H9 (cell line): ENCODE data around the gene SCN4A. TPM values are rescaled to one million over a fixed set of nuclear protein-coding genes. Genes with fewer than 3 reads are reported as not detected.

Experiments
- DNase-seq: peaks from one replicate; pipeline ENCODE4 v3.0.0-alpha.2; 2017
- H2AFZ ChIP-seq: one replicate; pipeline ENCODE4 v1.6.1; 2013; ENCODE audit warnings: mild to moderate bottlenecking, low read length, control low read depth, moderate library complexity
- H2AK5ac ChIP-seq: 2 replicates; pipeline ENCODE4 v1.6.1; 2013; ENCODE audit warnings: low read length, control low read depth, mixed read lengths; ENCODE audit not compliant: insufficient read length
- H2BK120ac ChIP-seq: one replicate; pipeline ENCODE4 v1.6.1; 2013; ENCODE audit warnings: low read depth, mild to moderate bottlenecking, low read length, control low read depth, inconsistent platforms; ENCODE audit not compliant: poor library complexity, severe bottlenecking
- H2BK12ac ChIP-seq: 2 replicates; pipeline ENCODE4 v1.6.1; 2013; ENCODE audit warnings: low read length, control low read depth, mixed read lengths, low read depth; ENCODE audit not compliant: insufficient read length
- H2BK15ac ChIP-seq: 2 replicates; pipeline ENCODE4 v1.6.1; 2013; ENCODE audit warnings: low read depth, low read length, control low read depth
- H2BK20ac ChIP-seq: one replicate; pipeline ENCODE4 v1.6.1; 2013; ENCODE audit warnings: low read depth, mild to moderate bottlenecking, low read length, control low read depth, inconsistent platforms; ENCODE audit not compliant: poor library complexity, severe bottlenecking
- H2BK5ac ChIP-seq: 2 replicates; pipeline ENCODE4 v1.6.1; 2013; ENCODE audit warnings: low read length, control low read depth, mixed read lengths; ENCODE audit not compliant: insufficient read length
- H3K14ac ChIP-seq: 2 replicates; pipeline ENCODE4 v1.6.1; 2013; ENCODE audit warnings: low read length, control low read depth; ENCODE audit not compliant: insufficient read depth
- H3K18ac ChIP-seq: 2 replicates; pipeline ENCODE4 v1.6.1; 2013; ENCODE audit warnings: low read depth, mild to moderate bottlenecking, mixed read lengths, low read length, control low read depth; ENCODE audit not compliant: insufficient read length
- H3K23ac ChIP-seq: 2 replicates; pipeline ENCODE4 v1.6.1; 2013; ENCODE audit warnings: low read length, control low read depth, mixed read lengths, low read depth; ENCODE audit not compliant: insufficient read length
- H3K23me2 ChIP-seq: 2 replicates; pipeline ENCODE4 v1.6.1; 2013; ENCODE audit warnings: low read depth, mild to moderate bottlenecking, mixed read lengths, low read length, control low read depth; ENCODE audit not compliant: insufficient read length, poor library complexity, severe bottlenecking
- H3K27ac ChIP-seq: 2 replicates; pipeline ENCODE4 v1.5.1; 2013; ENCODE audit warnings: low read length, control low read depth, mixed read lengths, low read depth; ENCODE audit not compliant: insufficient read length
- H3K27me3 ChIP-seq: 2 replicates; pipeline ENCODE4 v1.6.1; 2013; ENCODE audit warnings: low read length, control low read depth, inconsistent platforms; ENCODE audit not compliant: insufficient read depth
- H3K4ac ChIP-seq: 2 replicates; pipeline ENCODE4 v1.6.1; 2013; ENCODE audit warnings: low read depth, mild to moderate bottlenecking, control low read depth, inconsistent platforms, low read length, moderate library complexity
- H3K4me1 ChIP-seq: 2 replicates; pipeline ENCODE4 v1.6.1; 2013; ENCODE audit warnings: low read length, control low read depth, inconsistent platforms; ENCODE audit not compliant: insufficient read depth
- H3K4me2 ChIP-seq: 2 replicates; pipeline ENCODE4 v1.6.1; 2013; ENCODE audit warnings: low read length, control low read depth, mixed read lengths; ENCODE audit not compliant: insufficient read length, insufficient read depth
- H3K56ac ChIP-seq: 2 replicates; pipeline ENCODE4 v1.6.1; 2013; ENCODE audit warnings: low read depth, mild to moderate bottlenecking, mixed read lengths, low read length, control low read depth; ENCODE audit not compliant: insufficient read length
- H3K79me1 ChIP-seq: 2 replicates; pipeline ENCODE4 v1.6.1; 2013; ENCODE audit warnings: low read depth, mild to moderate bottlenecking, moderate library complexity, low read length, control low read depth, inconsistent platforms; ENCODE audit not compliant: insufficient read depth, poor library complexity, severe bottlenecking
- H3K79me2 ChIP-seq: 2 replicates; pipeline ENCODE4 v1.6.1; 2013; ENCODE audit warnings: low read length, control low read depth, inconsistent platforms; ENCODE audit not compliant: insufficient read depth
- H3K9ac ChIP-seq: 2 replicates; pipeline ENCODE4 v1.6.1; 2013; ENCODE audit warnings: low read length, control low read depth, mixed read lengths; ENCODE audit not compliant: insufficient read length; ENCODE audit errors: extremely low read depth
- H3K9me3 ChIP-seq: one replicate; pipeline ENCODE4 v1.6.1; 2013; ENCODE audit warnings: low read depth, low read length, inconsistent platforms; ENCODE audit not compliant: control insufficient read depth
- H3T11ph ChIP-seq: one replicate; pipeline ENCODE4 v1.6.1; 2013; ENCODE audit warnings: mild to moderate bottlenecking, low read length, control low read depth, inconsistent platforms
- H4K20me1 ChIP-seq: one replicate; pipeline ENCODE4 v1.6.1; 2013; ENCODE audit not compliant: control insufficient read depth, insufficient read length, insufficient read depth
- H4K5ac ChIP-seq: 2 replicates; pipeline ENCODE4 v1.6.1; 2013; ENCODE audit warnings: low read depth, mild to moderate bottlenecking, mixed read lengths, low read length, control low read depth; ENCODE audit not compliant: insufficient read length
- H4K8ac ChIP-seq: replicated peaks from 2 replicates; pipeline ENCODE4 v1.6.1; 2013; ENCODE audit warnings: low read length, control low read depth, mixed read lengths, low read depth; ENCODE audit not compliant: insufficient read length
- H4K91ac ChIP-seq: 2 replicates; pipeline ENCODE4 v1.6.1; 2013; ENCODE audit warnings: low read depth, mild to moderate bottlenecking, moderate library complexity, mixed read lengths, low read length, control low read depth; ENCODE audit not compliant: insufficient read length
- H3K27ac Mint-ChIP-seq, 3 experiments: 2 replicates in 2 of 3; 3 replicates in 1 of 3; pipeline ENCODE4 v1.8.0; 2020 to 2021; ENCODE audit warnings: mixed read lengths in 3 of 3, mild to moderate bottlenecking in 1 of 3, moderate library complexity in 1 of 3
- H3K27me3 Mint-ChIP-seq: 2 replicates; pipeline ENCODE4 v1.8.0; 2021; ENCODE audit warnings: low read depth, mild to moderate bottlenecking, moderate library complexity, mixed read lengths
- H3K36me3 Mint-ChIP-seq, 3 experiments: 2 replicates in 2 of 3; 3 replicates in 1 of 3; pipeline ENCODE4 v1.8.0; 2020 to 2021; ENCODE audit warnings: low read depth in 3 of 3, mixed read lengths in 3 of 3; ENCODE audit not compliant: insufficient read depth in 1 of 3
- H3K4me1 Mint-ChIP-seq, 2 experiments: 2 replicates each; pipeline ENCODE4 v1.8.0; 2020; ENCODE audit warnings: mixed read lengths in 2 of 2
- H3K4me3 Mint-ChIP-seq, 2 experiments: 2 replicates in 1 of 2; 3 replicates in 1 of 2; pipeline ENCODE4 v1.8.0; 2020 to 2021; ENCODE audit warnings: mild to moderate bottlenecking in 2 of 2, mixed read lengths in 2 of 2, moderate library complexity in 1 of 2
- H3K9me3 Mint-ChIP-seq, 2 experiments: 2 replicates in 1 of 2; 3 replicates in 1 of 2; pipeline ENCODE4 v1.8.0; 2020; ENCODE audit warnings: mild to moderate bottlenecking in 2 of 2, mixed read lengths in 2 of 2, moderate library complexity in 1 of 2
- CTCF ChIP-seq: fragments of 200-600 bp; sonication (generic); conservative IDR thresholded peaks from 3 replicates; pipeline ENCODE4 v1.8.0; 2021; ENCODE audit warnings: antibody characterized with exemption, mild to moderate bottlenecking
- WGBS: extraction: QIAGEN DNeasy Blood & Tissue Kit; methylation state at CpG from one replicate; pipeline ENCODE4 v1.1.7; 2013; ENCODE audit warnings: missing lambda C conversion rate, low lambda C conversion rate, mixed read lengths; ENCODE audit not compliant: insufficient read length; ENCODE audit errors: extremely low coverage; 5-methylcytosine and 5-hydroxymethylcytosine counted together
- total RNA-seq: library from RNA; stranded (reverse); gene quantifications from 2 replicates; pipeline ENCODE4 v1.2.1, GENCODE V29; 2021

SCN4A gene
- total RNA-seq, 1 experiment from 2014 or later = 5.8 TPM

- Mint-ChIP-seq H3K27me3 (peaks cover 4% of the 10 kb centered on the region), H3K36me3 (peaks cover 0 to 7% (median 4%) of the 10 kb centered on the region in 3 experiments; a peak in 3 of 7 replicates), H3K27ac (peak overlapping the region; percentile 77 to 92 (median 79); a peak in 5 of 7 replicates), H3K4me3 (peak overlapping the region; percentile 73 to 82), H3K9me3 (no peaks in the 10 kb centered on the region; a peak in 1 of 5 replicates), H3K4me1 (peaks cover 21 to 26% of the 10 kb centered on the region in 2 experiments)
- no peak overlapping the region for H3K23ac ChIP-seq
- H3K56ac ChIP-seq = no peak overlapping the region
- H3K27me3 ChIP-seq = no peaks in the 10 kb centered on the region
- H3K23me2 ChIP-seq = peaks cover 7% of the 10 kb centered on the region
- no peak overlapping the region for H3T11ph ChIP-seq
- no peak overlapping the region for H3K4ac ChIP-seq
- no peak overlapping the region for H4K8ac ChIP-seq
- no peak overlapping the region for H4K5ac ChIP-seq
- no peak overlapping the region for H2BK5ac ChIP-seq
- no peak overlapping the region for H4K91ac ChIP-seq
- no peak overlapping the region for H2BK120ac ChIP-seq
- H2BK20ac ChIP-seq = no peak overlapping the region
- no peaks in the 10 kb centered on the region for H3K79me2 ChIP-seq
- H4K20me1 ChIP-seq = no peaks in the 10 kb centered on the region
- no peak overlapping the region for H2BK12ac ChIP-seq
- H3K9me3 ChIP-seq = no peaks in the 10 kb centered on the region
- 0 out of 2 replicates have a peak overlapping the region, but pooled peaks have one; percentile 1 for H3K14ac ChIP-seq
- peak; percentile 100 for DNase-seq
- H3K27ac ChIP-seq = no peak overlapping the region
- H3K4me2 ChIP-seq = peak overlapping the region; percentile 80
- WGBS = no CpG with 5 or more reads among the region's 37 CpGs
- H3K4me1 ChIP-seq = no peaks in the 10 kb centered on the region
- H2BK15ac ChIP-seq = no peak overlapping the region
- TF ChIP-seq CTCF = no peak
- H3K18ac ChIP-seq = peak overlapping the region; percentile 59
- no peak overlapping the region for H2AK5ac ChIP-seq
- no peaks in the 10 kb centered on the region for H3K79me1 ChIP-seq
- peak overlapping the region; percentile 54 for H3K9ac ChIP-seq
- no peak overlapping the region for H2AFZ ChIP-seq
Observed at GRCh38 chr17:63961355-63962212, 11.1 kb downstream of the SCN4A start.
